HL-60 (cell line): ENCODE measurements around the gene TIMP2.

Experiments used
- DNase-seq, 2 experiments: peaks; one replicate each; pipeline ENCODE4 v3.0.0-alpha.2; 2010 to 2020; ENCODE audit warnings: low read depth in 1 of 2, low spot score in 1 of 2
- H3K27ac ChIP-seq: fragments of 250-450 bp; sonication (Bioruptor Pico); replicated peaks from 2 replicates; pipeline ENCODE4 v1.5.1; 2020; ENCODE audit warnings: mild to moderate bottlenecking, moderate library complexity
- H3K27me3 ChIP-seq: fragments of 250-450 bp; sonication (Bioruptor Pico); 2 replicates; pipeline ENCODE4 v1.5.1; 2021; ENCODE audit warnings: mild to moderate bottlenecking, moderate library complexity; ENCODE audit not compliant: insufficient read depth, poor library complexity, severe bottlenecking
- H3K4me3 ChIP-seq: replicated peaks from 2 replicates; pipeline ENCODE4 v1.5.1; 2011; ENCODE audit warnings: mild to moderate bottlenecking, control low read depth, low read length; ENCODE audit not compliant: insufficient read depth
- CTCF ChIP-seq: IDR thresholded peaks from one replicate; pipeline ENCODE4 v1.5.1; 2011; ENCODE audit warnings: low read length, control low read depth, inconsistent platforms; ENCODE audit not compliant: insufficient read depth
- GABPA ChIP-seq: IDR thresholded peaks from 2 replicates; pipeline ENCODE4 v1.6.1; 2012; ENCODE audit warnings: low read depth
- POLR2AphosphoS5 ChIP-seq: IDR thresholded peaks from 2 replicates; pipeline ENCODE4 v1.6.1; 2012; ENCODE audit warnings: low read depth
- REST ChIP-seq: IDR thresholded peaks from 2 replicates; pipeline ENCODE4 v1.6.1; 2012; ENCODE audit warnings: low read depth; ENCODE audit not compliant: insufficient replicate concordance
- SPI1 ChIP-seq: IDR thresholded peaks from 2 replicates; pipeline ENCODE4 v1.6.1; 2012; ENCODE audit warnings: low read depth, mild to moderate bottlenecking, borderline replicate concordance

The TIMP2 gene

GRCh38 chr17:78882540-78883088, 42.6 kb downstream of the TIMP2 start:
- no peak for TF ChIP-seq GABPA
- no peak for TF ChIP-seq SPI1
- no peak for TF ChIP-seq CTCF
- no peak for TF ChIP-seq REST
- no peak for TF ChIP-seq POLR2AphosphoS5
- H3K4me3 ChIP-seq: no peak overlapping the region
- peak overlapping the region; percentile 93 for H3K27ac ChIP-seq
- peak in 1 of 2 experiments; percentile 78 for DNase-seq
- H3K27me3 ChIP-seq: no peaks in the 10 kb centered on the region

- Histone ChIP-seq H3K27me3 (no peaks in the 10 kb centered on the region), H3K27ac (peak overlapping the region; percentile 41), H3K4me3 (no peak overlapping the region)
- TF ChIP-seq POLR2AphosphoS5 (no peak), REST (no peak), CTCF (no peak)
- DNase-seq: peak in 1 of 2 experiments; percentile 48
Observed at GRCh38 chr17:78879635-78880186, 45.5 kb downstream of the TIMP2 start.

- H3K27me3 ChIP-seq: no peaks in the 10 kb centered on the region
- H3K4me3 ChIP-seq: no peak overlapping the region
- peak overlapping the region; percentile 41 for H3K27ac ChIP-seq
- TF ChIP-seq CTCF: no peak
- TF ChIP-seq POLR2AphosphoS5: no peak
- no peak for TF ChIP-seq GABPA
- TF ChIP-seq SPI1: no peak
- no peak for DNase-seq
Observed at GRCh38 chr17:78878871-78879527, 46.2 kb downstream of the TIMP2 start.
